Stimulated activated CD8-positive, alpha-beta memory T cell treated with anti-CD3 and anti-CD28 coated beads, Interleukin-7, amount 100 ng/mL, for 24 hours (primary cell): ENCODE results near the gene TBK1.

Experiments used
- DNase-seq: peaks from one replicate; pipeline ENCODE4 v3.0.0-alpha.2; 2020; ENCODE audit warnings: low read depth

TBK1 gene

GRCh38 chr12:64451687-64452558 lies at the start of gene TBK1:
TBK1 (plus strand) TSS chr12:64452120; CDS start chr12:64455871, 3,751 bp downstream.
- DNase-seq, result peak; percentile 49

DNA sequence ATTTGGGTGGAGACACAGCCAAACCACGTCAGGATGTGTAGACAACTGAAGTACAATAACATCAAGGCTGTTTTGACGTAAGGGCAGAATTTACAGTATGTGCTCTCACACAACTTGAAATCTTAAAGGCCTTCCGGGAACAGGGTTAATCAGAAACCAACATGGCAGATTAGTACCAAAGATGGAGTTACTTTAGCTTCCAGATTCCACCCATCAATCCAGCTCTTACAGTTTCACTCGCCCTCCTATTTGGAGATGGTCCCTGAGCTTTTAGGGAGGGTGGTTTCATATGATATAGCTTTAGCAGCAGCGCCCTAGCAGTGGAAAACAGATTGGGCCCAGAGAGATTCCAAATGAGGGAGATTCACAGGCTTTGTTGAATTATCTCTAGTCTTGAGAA lies 49.7 kb upstream of the TBK1 start:
- no peak for DNase-seq

- peak; percentile 76 for DNase-seq
Measured at GRCh38 chr12:64403707-64404469, 48.0 kb upstream of the TBK1 start, which contains the start of gene XPOT. XPOT (plus strand) TSS chr12:64404392; CDS start chr12:64410036, 5,644 bp downstream.

GRCh38 chr12:64404470-64405256 lies 47.3 kb upstream of the TBK1 start:
- peak; percentile 37 for DNase-seq

DNA sequence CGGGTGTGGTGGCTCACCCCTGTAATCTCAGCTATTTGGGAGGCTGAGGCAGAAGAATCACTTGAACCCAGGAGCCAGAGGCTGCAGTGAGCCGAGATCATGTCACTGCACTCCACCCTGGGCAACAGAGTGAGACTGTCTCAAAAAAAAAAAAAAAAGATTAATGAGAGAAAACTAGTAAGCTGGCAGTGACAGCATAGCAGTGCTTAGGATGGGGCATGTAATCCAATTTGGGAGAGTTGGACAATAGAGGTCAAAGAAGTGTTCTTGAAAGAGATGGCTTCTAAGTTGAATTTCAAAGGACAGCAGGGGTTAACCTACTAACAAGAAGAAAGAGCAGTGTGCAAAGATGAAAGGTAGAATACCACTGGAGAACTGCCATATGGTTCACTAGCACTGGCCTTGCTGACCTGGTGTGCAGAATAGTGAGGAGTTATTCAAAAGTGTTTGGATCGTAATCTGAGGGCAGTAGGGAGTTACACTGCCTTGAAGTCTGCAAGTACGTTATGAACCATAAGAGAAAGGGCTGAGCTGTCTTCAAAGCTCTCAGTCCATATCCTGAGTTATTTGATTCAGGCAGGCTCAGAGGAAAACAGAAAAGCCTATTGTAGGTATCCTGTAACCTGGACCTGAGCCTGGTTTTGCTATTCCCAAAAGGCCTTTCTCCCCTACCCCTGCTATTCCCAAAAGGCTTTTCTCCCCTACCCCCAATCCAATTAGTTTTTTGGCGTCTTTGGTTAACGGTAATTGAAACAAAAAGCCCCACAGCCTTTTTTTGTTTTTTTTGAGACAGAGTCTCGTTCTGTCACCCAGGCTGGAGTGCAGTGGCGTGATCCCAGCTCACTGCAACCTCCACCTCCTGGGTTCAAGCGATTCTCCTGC lies 44.3 kb upstream of the TBK1 start:
- DNase-seq, result no peak

- DNase-seq, result no peak
Measured at GRCh38 chr12:64411427-64411826, 40.5 kb upstream of the TBK1 start.

DNA sequence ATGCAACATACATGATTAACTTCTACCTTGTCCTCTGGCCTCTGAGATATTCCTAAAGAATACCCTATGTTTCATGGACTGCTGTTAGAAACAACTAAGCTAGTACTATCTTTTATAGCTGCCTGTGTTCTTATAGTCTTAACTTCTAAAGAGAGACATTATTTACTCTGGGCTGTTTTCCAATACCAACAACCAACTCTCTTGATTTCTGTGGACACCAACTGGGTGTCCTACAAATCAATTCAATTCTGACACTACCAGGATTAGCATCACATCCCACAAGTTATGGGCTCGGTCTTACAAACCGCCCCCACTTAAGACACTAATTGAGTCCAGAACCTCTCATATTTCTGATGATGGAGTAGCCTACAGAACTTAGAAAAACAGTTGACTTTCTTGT lies 39.5 kb upstream of the TBK1 start:
- DNase-seq, result no peak

DNA sequence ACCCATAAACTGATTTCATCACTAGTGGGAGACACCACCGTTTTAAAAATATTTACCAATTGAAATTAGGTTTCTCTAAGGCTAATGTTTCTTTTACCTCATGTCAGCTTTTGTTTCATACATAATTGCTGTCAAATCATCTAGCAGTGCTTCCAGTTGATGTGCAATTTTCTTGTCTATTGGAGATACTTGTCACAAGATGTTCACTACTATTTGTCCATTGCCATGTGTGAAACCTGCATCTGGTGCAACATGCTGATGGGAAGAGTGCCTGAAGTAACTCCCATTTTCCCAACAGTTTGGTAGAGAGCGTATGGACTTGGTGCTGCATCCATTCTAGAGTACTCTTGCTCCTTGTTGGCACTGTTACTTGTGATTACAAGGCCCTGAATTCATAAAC lies 38.0 kb upstream of the TBK1 start:
- no peak for DNase-seq

GRCh38 chr12:64418209-64418608 lies 33.7 kb upstream of the TBK1 start:
- DNase-seq, result no peak

- DNase-seq, result no peak
Measured at GRCh38 chr12:64419696-64420095, 32.2 kb upstream of the TBK1 start.

- DNase-seq, result no peak
Measured at GRCh38 chr12:64427988-64428387, 23.9 kb upstream of the TBK1 start.

GRCh38 chr12:64428956-64429355 lies 23.0 kb upstream of the TBK1 start:
- DNase-seq, result no peak

DNA sequence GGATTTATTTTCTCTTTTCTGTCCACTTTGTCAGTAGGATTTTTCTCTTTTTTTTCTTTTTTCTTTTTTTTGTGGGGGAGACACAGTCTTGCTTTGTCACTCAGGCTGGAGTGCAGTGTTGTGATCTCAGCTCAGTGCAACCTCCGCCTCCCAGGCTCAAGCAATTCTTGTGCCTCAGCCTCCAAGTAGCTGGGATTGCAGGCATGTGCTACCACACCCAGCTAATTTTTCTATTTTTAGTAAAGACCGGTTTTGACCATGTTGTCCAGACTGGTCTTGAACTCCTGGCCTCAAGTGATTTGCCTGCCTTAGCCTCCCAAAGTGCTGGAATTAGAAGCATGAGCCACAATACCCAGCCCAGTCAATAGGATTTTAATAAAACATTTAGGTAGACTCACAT lies 21.0 kb upstream of the TBK1 start:
- no peak for DNase-seq

GRCh38 chr12:64431791-64432190 lies 20.1 kb upstream of the TBK1 start:
- DNase-seq, result no peak

GRCh38 chr12:64433915-64434314 lies 18.0 kb upstream of the TBK1 start:
- no peak for DNase-seq

DNA sequence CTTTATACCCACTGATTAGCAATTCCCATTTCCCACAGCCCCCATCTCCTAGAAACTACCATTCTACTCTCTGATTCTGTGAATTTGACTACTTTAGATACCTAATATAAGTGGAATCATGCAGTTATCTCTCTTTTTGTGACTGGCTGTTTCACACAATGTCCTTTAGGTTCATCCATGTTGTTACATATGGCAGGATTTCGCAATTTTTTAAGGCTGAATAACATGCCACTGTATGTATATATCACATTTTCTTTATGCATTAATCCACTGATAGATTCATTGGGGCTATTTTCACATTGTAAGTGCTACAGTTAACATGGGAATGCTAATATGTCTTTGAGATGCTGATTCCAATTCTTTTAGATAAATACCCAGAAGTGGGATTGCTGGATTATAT lies 11.8 kb upstream of the TBK1 start:
- no peak for DNase-seq

DNA sequence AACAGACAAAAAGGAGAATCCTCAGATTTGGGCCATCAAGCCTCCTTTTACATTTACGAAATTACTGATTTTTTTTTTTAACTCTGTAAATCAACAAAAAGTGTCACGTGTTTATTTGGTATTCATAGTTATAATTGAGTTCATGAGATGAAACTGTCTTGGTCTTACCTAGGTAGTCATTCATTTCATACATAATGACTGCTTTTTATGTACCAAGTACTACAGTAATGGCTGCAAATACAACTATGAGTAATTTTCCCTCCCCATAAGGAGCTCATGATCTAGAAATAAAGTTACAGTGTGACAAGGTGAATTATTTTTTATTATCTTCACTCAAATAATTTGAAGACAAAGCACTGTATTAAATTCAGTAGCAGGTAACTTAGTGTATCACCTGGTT lies 6.4 kb upstream of the TBK1 start:
- DNase-seq, result no peak

DNA sequence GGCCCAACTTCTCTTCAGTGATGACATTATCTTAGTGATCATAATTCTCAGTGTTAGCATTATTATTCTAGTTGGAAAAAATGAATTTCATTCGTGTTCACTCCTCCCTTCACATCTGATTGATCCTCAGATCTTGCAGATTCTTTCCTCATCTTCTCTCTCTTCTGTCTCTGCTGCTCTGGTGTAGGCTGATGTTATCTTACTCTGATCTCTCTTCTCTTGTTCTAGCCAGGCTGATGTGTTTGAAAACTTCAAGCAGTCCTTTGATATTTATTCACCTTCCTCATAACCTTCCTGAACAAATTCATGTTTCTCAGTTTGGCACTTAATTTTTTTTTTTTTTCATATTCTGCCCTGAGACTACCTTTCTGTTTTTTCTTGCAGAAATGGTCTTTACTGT lies 5.6 kb upstream of the TBK1 start:
- no peak for DNase-seq

GRCh38 chr12:64450057-64450640 lies 1.8 kb upstream of the TBK1 start:
- DNase-seq, result no peak

DNA sequence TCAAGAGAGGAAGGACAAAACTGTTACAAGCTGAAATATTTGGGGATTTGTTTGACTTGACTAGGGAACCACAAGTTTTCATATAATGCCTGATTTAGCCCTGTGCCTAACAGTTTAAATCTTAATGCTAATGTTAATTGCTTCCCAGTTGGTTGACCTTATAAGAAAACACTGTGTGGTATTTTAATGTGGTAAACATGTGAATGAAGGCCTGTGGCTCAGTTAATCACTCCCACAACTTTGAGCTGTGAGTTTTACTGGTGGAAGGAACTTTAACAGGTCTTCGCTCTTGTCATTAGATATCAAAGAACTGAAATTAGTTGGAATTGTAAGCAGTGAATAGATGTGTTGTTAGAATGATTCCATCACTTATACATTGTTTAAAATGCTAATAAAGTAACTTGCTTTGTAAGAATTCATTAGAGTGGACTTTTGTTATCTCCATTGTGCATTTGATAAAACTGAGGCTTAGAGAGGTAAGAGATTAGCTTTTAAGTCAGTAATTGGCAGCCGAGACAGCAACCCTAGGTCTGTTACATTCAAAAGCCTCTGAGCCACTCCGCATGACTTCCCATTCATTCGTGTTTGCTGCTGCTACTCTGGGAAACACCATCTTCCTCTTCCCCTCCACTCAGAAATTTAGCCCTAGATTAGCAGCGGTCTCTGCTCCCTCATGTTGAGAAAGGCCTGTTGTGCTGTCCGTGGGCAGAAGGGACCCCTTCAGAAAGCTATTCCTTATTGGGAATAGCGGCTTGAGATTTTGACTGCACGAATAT lies 1.0 kb upstream of the TBK1 start:
- DNase-seq, result no peak
